DND-41 (cell line): ENCODE results near the gene NR6A1.

Experiments
- ATAC-seq: fragments of 200-7000 bp; cut with Tn5 transposase; 3 replicates; pipeline ENCODE4 v1.9.1; 2021; ENCODE audit warnings: low read depth; ENCODE audit not compliant: insufficient read depth
- DNase-seq: peaks from one replicate; pipeline ENCODE4 v3.0.0-alpha.2; 2020
- H2AFZ ChIP-seq: 2 replicates; pipeline ENCODE4 v1.6.0; 2012; ENCODE audit warnings: low read depth, low read length
- H3K27ac ChIP-seq: 2 replicates; pipeline ENCODE4 v1.5.1; 2012; ENCODE audit warnings: low read length, inconsistent platforms
- H3K27me3 ChIP-seq: fragments of 200-600 bp; sonication (generic); 2 replicates; pipeline ENCODE4 v1.6.0; 2012; ENCODE audit warnings: low read length, mild to moderate bottlenecking, inconsistent platforms; ENCODE audit not compliant: insufficient read depth, poor library complexity
- H3K36me3 ChIP-seq: 2 replicates; pipeline ENCODE4 v1.5.1; 2012; ENCODE audit warnings: low read length, inconsistent platforms; ENCODE audit not compliant: insufficient read depth
- H3K4me1 ChIP-seq: 2 replicates; pipeline ENCODE4 v1.5.1; 2012; ENCODE audit warnings: mild to moderate bottlenecking, low read length; ENCODE audit not compliant: insufficient read depth
- H3K4me2 ChIP-seq: 2 replicates; pipeline ENCODE4 v1.6.0; 2012; ENCODE audit warnings: mild to moderate bottlenecking, moderate library complexity, low read length, inconsistent platforms; ENCODE audit not compliant: insufficient read depth
- H3K4me3 ChIP-seq, 2 experiments: fragments of 200-600 bp in 1 of 2; shearing (Covaris generic) in 1 of 2; 2 replicates each; pipeline ENCODE4 v1.5.1; 2012 to 2016; ENCODE audit warnings: inconsistent platforms in 2 of 2, low read length in 2 of 2, mild to moderate bottlenecking in 2 of 2, low read depth in 1 of 2, moderate library complexity in 1 of 2
- H3K79me2 ChIP-seq: 2 replicates; pipeline ENCODE4 v1.6.0; 2012; ENCODE audit warnings: low read length, inconsistent platforms; ENCODE audit not compliant: insufficient read depth
- H3K9ac ChIP-seq: 2 replicates; pipeline ENCODE4 v1.6.0; 2012; ENCODE audit warnings: low read depth, mild to moderate bottlenecking, inconsistent platforms, low read length, moderate library complexity
- H3K9me3 ChIP-seq: 2 replicates; pipeline ENCODE4 v1.5.1; 2012; ENCODE audit warnings: low read length, moderate library complexity, mild to moderate bottlenecking, inconsistent platforms; ENCODE audit not compliant: insufficient read depth, severe bottlenecking
- H4K20me1 ChIP-seq: 2 replicates; pipeline ENCODE4 v1.6.0; 2012; ENCODE audit warnings: low read length; ENCODE audit not compliant: insufficient read depth
- CTCF ChIP-seq: IDR thresholded peaks from 2 replicates; pipeline ENCODE4 v1.5.1; 2012; ENCODE audit warnings: borderline replicate concordance, low read length, moderate library complexity, mild to moderate bottlenecking; ENCODE audit not compliant: poor library complexity, severe bottlenecking; ENCODE audit errors: extremely low read depth
- EZH2 ChIP-seq: IDR thresholded peaks from 3 replicates; pipeline ENCODE4 v1.6.1; 2012; ENCODE audit warnings: borderline replicate concordance, low read depth, mild to moderate bottlenecking, moderate library complexity, low read length, inconsistent platforms; ENCODE audit not compliant: severe bottlenecking

The NR6A1 gene

GRCh38 chr9:124755061-124755460, 16.1 kb downstream of the NR6A1 start:
- no peaks in the 10 kb centered on the region for H3K9me3 ChIP-seq
- H3K27me3 ChIP-seq = no peaks in the 10 kb centered on the region
- no peak overlapping the region for H2AFZ ChIP-seq
- H3K36me3 ChIP-seq = no peaks in the 10 kb centered on the region
- ATAC-seq (no peak), DNase-seq (no peak)
- H3K4me3 ChIP-seq = no peak overlapping the region
- TF ChIP-seq CTCF (no peak), EZH2 (no peak)
- H3K27ac ChIP-seq = no peak overlapping the region
- H3K4me2 ChIP-seq = no peak overlapping the region
- no peaks in the 10 kb centered on the region for H3K4me1 ChIP-seq
- peaks cover 10% of the 10 kb centered on the region; the same call in 1 of the 2 replicates for H4K20me1 ChIP-seq
- H3K9ac ChIP-seq = no peak overlapping the region
- H3K79me2 ChIP-seq = no peaks in the 10 kb centered on the region

GRCh38 chr9:124754289-124754688, 16.8 kb downstream of the NR6A1 start:
- H3K36me3 ChIP-seq = no peaks in the 10 kb centered on the region
- H3K4me2 ChIP-seq = no peak overlapping the region
- no peak for DNase-seq
- TF ChIP-seq EZH2 (no peak), CTCF (peak; percentile 17)
- no peak overlapping the region for H2AFZ ChIP-seq
- peaks cover 10% of the 10 kb centered on the region; the same call in 1 of the 2 replicates for H4K20me1 ChIP-seq
- H3K9ac ChIP-seq = no peak overlapping the region
- no peak overlapping the region for H3K4me3 ChIP-seq
- H3K27ac ChIP-seq = no peak overlapping the region
- no peaks in the 10 kb centered on the region for H3K79me2 ChIP-seq
- no peaks in the 10 kb centered on the region for H3K27me3 ChIP-seq
- H3K9me3 ChIP-seq = no peaks in the 10 kb centered on the region
- ATAC-seq = no peak
- no peaks in the 10 kb centered on the region for H3K4me1 ChIP-seq

- Histone ChIP-seq H3K36me3 (no peaks in the 10 kb centered on the region), H3K9ac (no peak overlapping the region), H3K4me3 (no peak overlapping the region), H2AFZ (no peak overlapping the region), H4K20me1 (peaks cover 8% of the 10 kb centered on the region; the same call in 1 of the 2 replicates), H3K27me3 (no peaks in the 10 kb centered on the region), H3K79me2 (no peaks in the 10 kb centered on the region), H3K4me2 (no peak overlapping the region), H3K4me1 (no peaks in the 10 kb centered on the region), H3K27ac (no peak overlapping the region), H3K9me3 (no peaks in the 10 kb centered on the region)
- no peak for ATAC-seq
- no peak for DNase-seq
- TF ChIP-seq EZH2 = no peak
- no peak for TF ChIP-seq CTCF
Measured at GRCh38 chr9:124752967-124753366, 18.1 kb downstream of the NR6A1 start.

- Histone ChIP-seq H4K20me1 (0 out of 2 replicates have a peak, but pooled peaks cover 4% of the 10 kb centered on the region), H3K79me2 (no peaks in the 10 kb centered on the region), H3K9me3 (no peaks in the 10 kb centered on the region), H2AFZ (no peak overlapping the region), H3K4me2 (no peak overlapping the region), H3K4me3 (no peak overlapping the region), H3K9ac (no peak overlapping the region), H3K27me3 (no peaks in the 10 kb centered on the region), H3K4me1 (no peaks in the 10 kb centered on the region), H3K36me3 (no peaks in the 10 kb centered on the region), H3K27ac (no peak overlapping the region)
- no peak for ATAC-seq
- TF ChIP-seq CTCF (no peak), EZH2 (no peak)
- DNase-seq = no peak
Measured at GRCh38 chr9:124749781-124750180, 21.3 kb downstream of the NR6A1 start.
